D721Med (cell line): ENCODE results near the gene TUBB4A.

ENCODE experiments used
- DNase-seq: peaks from one replicate; pipeline ENCODE4 v3.0.0; 2011; ENCODE audit warnings: low spot score; ENCODE audit not compliant: insufficient read length
- FAIRE-seq: peaks from 2 replicates; lab custom pipeline; 2011; peaks lifted over from hg19 to GRCh38; lab: Jason Lieb, UNC
- TF ChIP-seq, protein P1 (sequence below): IDR thresholded peaks from 2 replicates; pipeline ENCODE4 v1.5.1; 2012; ENCODE audit warnings: mild to moderate bottlenecking, control low read depth; ENCODE audit not compliant: insufficient read depth; ENCODE audit errors: missing control alignments

TUBB4A gene

DNA sequence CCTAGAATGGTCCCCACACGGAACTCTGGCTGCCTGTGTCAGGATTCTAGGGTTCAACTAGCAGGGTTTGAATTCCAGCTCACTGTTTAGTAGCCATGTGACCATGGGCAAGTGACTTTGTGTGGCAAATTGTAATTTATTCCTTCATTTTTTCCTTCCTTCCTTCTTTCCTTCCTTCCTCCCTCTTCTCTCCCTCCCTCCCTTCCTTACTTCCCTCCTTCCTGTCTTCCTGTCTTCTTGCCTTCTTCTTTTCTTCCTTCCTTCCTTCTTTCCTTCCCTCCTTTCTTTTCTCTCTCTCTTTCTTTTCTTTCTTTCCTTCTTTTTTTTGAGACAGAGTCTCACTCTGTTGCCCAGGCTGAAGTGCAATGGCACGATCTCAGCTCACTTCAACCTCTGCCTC is 12.0 kb downstream of the TUBB4A start:
- TF ChIP-seq, protein P1, sequence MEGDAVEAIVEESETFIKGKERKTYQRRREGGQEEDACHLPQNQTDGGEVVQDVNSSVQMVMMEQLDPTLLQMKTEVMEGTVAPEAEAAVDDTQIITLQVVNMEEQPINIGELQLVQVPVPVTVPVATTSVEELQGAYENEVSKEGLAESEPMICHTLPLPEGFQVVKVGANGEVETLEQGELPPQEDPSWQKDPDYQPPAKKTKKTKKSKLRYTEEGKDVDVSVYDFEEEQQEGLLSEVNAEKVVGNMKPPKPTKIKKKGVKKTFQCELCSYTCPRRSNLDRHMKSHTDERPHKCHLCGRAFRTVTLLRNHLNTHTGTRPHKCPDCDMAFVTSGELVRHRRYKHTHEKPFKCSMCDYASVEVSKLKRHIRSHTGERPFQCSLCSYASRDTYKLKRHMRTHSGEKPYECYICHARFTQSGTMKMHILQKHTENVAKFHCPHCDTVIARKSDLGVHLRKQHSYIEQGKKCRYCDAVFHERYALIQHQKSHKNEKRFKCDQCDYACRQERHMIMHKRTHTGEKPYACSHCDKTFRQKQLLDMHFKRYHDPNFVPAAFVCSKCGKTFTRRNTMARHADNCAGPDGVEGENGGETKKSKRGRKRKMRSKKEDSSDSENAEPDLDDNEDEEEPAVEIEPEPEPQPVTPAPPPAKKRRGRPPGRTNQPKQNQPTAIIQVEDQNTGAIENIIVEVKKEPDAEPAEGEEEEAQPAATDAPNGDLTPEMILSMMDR = no peak
- FAIRE-seq (no peak), DNase-seq (no peak)

GRCh38 chr19:6489278-6490061 is 12.6 kb downstream of the TUBB4A start:
- no peak for FAIRE-seq
- no peak for DNase-seq
- TF ChIP-seq, protein P1 = no peak

DNA sequence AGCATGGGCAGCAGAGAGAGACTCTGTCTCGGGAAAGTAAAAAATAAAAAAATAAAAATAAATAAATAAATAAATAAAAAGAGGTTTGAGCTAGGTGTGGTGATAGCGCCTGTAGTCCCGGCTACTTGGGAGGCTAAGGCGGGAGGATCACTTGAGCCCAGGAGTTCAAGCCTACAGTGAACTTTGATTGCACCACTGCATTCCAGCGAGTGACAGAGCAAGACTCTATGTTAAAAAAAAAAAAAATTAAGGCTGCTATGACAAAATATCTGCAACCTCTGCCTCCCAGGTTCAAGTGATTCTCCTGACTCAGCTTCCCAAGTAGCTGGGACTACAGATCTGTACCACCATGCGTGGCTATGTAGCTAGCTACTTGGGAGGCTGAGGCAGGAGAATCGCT is 17.3 kb downstream of the TUBB4A start:
- no peak for DNase-seq
- FAIRE-seq = no peak
- TF ChIP-seq, protein P1 = no peak

- no peak for FAIRE-seq
- TF ChIP-seq, protein P1 = no peak
These were observed 17.9 kb downstream of the TUBB4A start for GRCh38 chr19:6484230-6484629.

GRCh38 chr19:6483235-6483634 is 18.9 kb downstream of the TUBB4A start:
- no peak for DNase-seq
- TF ChIP-seq, protein P1 = no peak
- FAIRE-seq = no peak

More at GRCh38 chr19:6484230-6484629, 17.9 kb downstream of the TUBB4A start:
- no peak for DNase-seq

DNA sequence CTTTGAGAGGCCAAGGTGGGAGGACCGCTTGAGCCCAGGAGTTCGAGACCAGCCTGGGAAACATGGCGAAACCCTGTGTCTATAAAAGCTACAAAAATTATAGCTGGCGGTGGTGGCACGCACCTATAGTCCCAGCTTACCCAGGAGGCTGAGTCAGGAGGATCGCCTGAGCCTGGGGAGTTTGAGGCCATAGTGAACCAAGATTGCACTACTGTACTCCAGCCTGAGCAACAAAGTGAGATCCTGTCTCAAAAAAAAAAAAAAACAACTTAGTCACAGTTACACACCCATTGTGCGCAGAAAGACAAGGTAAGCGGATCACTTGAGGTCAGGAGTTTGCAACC is 19.8 kb downstream of the TUBB4A start:
- no peak for FAIRE-seq
- TF ChIP-seq, protein P1 = no peak
- DNase-seq = no peak
